NCI-H187 (cell line): Measurements from ENCODE around the gene ADAMTS2.

Experiments used
- DNase-seq, 2 experiments: peaks; one replicate each; lab custom pipeline; 2025; lab: John Stamatoyannopoulos, UW

Gene ADAMTS2

GRCh38 chr5:179343719-179344430, 1.4 kb downstream of the ADAMTS2 start:
- no peak for DNase-seq

GRCh38 chr5:179343021-179343718, 2.1 kb downstream of the ADAMTS2 start:
- no peak for DNase-seq

- no peak for DNase-seq
Observed at GRCh38 chr5:179342577-179342976, 2.7 kb downstream of the ADAMTS2 start.

DNA sequence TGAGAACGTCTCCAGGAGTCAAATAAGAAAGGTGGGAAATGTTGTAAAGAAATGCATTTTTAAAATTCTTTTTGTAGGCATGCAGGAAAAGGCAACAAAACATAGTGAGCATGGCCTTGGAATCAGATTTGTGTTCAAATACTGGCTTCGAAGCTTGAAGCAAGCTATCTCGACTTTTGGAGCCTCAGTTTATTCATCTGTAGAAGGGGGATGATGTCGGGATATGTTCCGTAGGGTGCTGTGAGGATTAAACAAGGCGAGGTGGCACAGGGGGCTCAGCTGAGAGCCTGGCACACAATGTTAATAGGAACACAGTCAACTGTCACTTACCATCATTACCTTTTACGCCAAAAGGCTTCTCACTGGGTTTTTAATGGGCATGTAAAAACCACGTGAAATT, 4.8 kb downstream of the ADAMTS2 start:
- no peak for DNase-seq

DNA sequence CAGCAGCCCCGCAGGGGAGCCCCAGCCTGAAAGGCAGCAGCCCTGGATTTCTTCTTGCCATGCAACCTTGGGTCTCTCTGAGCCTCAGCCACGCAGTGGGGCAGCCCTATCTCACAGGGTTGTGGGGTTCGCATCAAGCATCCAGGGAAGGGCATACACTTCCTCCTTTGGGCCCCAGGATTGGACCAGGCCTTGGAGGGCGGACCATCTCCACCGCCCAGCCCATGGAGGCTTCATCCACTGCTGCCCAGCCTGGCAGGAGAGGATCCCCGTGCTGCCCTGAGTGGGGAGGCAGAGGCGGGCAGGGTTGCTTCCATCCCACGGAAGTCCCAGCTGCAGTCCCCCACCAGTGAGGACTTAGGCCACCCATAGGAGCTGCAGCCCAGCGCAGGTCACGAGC, 5.3 kb downstream of the ADAMTS2 start:
- DNase-seq: no peak

- no peak for DNase-seq
Observed at GRCh38 chr5:179339081-179339480, 6.2 kb downstream of the ADAMTS2 start.

DNA sequence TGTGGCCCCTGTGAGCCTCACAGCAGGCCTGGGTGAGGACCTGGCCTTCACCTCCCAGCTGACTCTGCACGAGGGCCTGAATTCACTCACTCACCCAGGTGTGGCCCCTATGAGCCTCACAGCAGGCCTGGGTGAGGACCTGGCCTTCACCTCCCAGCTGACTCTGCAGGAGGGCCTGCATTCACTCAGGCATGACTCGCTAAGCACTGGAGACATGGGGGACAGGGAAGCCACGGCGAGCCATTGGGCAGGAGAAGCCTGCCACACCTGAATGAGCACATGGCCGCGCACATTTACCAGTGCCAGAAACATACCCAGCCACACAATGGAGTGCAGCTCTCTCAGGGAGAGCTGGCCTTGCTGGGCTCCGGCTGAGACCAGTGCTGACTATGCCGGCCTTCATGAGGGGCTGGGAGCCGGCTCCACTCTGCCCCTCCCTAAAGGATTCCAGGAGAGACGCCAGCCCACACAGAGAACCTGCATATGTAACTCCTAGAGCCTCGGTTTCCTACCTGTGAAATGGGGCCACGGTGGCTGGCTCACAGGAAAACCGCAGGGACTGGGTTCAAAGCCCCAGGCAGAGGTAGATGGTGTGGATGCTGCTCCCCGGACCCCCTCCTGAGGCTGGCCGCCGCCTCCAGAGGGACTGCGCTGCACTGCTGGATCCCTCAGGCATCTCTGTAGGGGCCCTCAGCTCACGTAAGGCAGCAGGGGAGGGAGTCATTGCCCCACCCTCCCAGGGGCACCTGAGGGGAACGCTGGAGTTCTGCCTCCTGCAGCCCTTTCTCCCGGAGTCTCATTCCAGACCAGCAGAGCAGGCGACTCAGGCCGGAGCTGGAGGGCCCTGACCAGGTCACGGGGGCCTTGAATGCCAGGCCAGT, 7.2 kb downstream of the ADAMTS2 start:
- no peak for DNase-seq

GRCh38 chr5:179336871-179337795, 8.1 kb downstream of the ADAMTS2 start:
- DNase-seq: no peak

DNA sequence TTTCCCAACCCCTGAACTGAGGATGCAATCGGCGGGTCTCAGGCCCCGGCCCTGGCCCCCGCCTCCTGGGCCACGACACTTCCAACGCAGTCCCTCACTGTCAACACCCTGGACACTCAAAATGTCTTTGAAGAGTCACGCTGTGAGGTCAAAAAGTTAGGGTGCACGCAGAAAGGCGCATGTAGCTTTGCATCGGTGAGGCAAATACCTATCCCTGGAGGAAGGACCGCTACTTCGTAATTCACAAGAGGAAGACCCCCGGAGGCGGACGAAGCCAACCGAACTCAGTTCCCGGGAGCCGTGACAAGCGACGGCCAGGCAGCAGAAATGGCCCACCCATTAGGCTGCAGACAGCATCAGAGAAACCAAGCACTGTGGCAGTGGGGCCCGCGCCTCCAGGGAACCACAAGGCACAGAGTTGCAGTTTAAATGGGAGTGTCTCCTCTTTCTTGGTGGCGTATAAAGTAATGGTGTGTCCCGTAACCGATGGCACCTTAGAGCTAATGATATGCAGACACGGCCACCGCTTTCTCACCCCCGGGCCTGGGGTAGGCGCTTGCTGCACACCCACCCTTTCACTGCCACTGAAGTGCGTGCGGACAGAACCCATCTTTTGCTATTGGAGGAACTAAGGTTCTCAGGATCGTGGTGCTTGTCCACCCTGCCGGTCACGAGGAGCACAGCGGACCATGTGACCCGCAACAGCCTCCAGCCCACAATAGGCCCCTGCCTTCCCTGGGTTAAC, 9.0 kb downstream of the ADAMTS2 start:
- no peak for DNase-seq

DNA sequence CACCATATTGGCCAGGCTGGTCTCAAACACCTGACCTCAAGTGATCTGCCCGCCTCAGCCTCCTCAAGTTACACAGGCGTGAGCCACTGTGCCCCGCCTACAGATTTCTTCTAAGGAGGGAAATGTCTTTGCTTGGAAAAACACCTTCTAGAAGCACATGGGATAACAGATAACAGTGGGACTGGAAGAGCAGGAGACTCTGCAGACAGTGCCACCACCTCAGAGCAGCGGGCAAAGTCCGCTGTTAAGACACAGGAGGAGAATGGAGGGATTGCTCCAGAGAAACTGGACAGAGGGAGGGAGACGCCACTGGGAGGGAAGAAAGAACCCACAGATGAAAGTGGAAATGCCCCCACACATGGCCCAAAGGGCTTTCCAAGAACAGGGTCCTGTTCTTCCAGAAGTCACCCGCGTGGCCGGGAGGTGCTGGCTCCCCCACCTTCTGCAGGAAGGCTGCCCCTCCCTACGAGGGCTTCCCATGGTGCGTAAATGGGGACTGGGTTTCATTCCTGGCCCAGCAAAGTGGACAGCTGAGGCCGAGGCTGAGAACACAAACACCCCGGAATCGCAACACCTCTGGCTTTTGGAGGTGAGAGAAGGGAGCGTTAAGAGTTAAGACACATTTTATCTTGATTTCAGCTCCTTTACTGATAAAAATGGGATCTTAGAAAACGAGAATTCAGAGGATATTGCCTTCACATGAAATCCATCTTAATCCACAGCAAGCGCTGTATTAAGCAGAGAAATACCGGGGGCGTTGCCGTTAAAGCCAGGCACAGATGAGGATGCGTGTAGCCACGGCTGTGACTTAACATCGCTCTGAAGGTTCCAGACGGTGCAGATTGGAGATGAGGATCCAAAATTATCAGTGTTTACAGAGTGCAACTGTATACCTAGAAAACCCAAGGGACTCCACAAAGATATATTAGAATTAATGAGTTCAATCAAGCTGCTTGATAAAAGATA, 11.2 kb downstream of the ADAMTS2 start:
- DNase-seq: no peak

DNA sequence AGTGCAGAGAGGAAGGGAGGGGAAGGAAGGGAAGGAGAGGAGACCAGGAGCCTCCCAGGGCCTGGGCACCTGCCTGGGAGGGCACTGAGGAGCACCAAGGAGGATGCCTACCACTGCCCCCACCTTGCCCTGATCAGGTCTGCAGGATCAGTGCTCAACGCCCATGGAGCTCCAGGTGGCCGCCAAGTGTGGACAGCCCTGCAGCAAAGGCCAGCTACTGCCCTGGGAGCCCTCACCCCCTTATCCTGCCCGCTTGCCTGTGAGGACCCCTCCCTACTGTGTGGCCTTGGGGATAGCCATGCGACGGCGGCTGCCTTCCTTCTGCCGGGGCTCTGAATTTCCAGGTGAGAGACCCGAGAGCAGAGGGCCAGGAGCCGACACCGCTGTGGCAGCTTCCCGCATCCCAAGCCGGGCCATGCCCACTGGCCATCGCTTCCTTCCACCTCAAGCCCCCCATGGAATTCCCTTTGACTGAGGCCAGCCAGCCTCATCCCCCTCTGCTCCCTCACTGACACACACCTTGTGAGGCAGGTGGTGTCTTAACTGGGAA, 12.4 kb downstream of the ADAMTS2 start:
- DNase-seq: no peak

- DNase-seq: no peak
Observed at GRCh38 chr5:179331591-179332375, 13.5 kb downstream of the ADAMTS2 start.

- DNase-seq: no peak
Observed at GRCh38 chr5:179330186-179330900, 14.9 kb downstream of the ADAMTS2 start.

- DNase-seq: no peak
Observed at GRCh38 chr5:179328291-179328690, 17.0 kb downstream of the ADAMTS2 start.

GRCh38 chr5:179327021-179327735, 18.1 kb downstream of the ADAMTS2 start:
- no peak for DNase-seq

GRCh38 chr5:179326122-179326927, 18.9 kb downstream of the ADAMTS2 start:
- DNase-seq: no peak
